ENCODE measurements around the gene GTF2F2. TPM values are rescaled to one million over a fixed set of nuclear protein-coding genes. Genes with fewer than 3 reads are reported as not detected.

The GTF2F2 gene
- total RNA-seq, 1 donor: 17.2 TPM

DNA sequence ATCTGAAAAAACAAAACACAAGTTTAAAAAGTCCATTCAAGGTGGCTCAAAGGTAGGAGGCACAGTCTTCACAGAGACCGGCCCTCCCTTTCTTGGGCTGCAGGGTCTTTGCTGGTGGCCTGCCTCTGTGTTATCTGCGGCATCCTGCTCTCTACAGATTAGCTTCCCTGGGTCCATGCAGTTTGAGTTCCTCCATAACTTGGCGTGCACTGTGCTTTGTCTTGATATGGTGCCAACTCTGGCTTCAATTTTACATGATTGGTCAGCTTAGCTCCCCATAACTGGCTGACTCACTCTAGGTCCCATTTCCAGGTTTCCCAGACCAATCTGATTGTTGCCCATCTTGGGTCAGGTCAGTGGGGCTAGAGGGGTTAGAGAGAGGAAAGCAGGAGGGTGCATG, 178.9 kb downstream of the GTF2F2 start:
- H3K27me3 ChIP-seq (ENCODE audit: insufficient read depth, low read length): no peaks in the 10 kb centered on the region
- H3K4me1 ChIP-seq (ENCODE audit: insufficient read depth, low read length): peaks cover 12% of the 10 kb centered on the region
- no peak overlapping the region for H3K4me3 ChIP-seq (ENCODE audit: low read length)
- H3K9me3 ChIP-seq (ENCODE audit: low read depth, low read length): no peaks in the 10 kb centered on the region

GRCh38 chr13:45300190-45300985, 180.1 kb downstream of the GTF2F2 start:
- H3K27me3 ChIP-seq (ENCODE audit: insufficient read depth, low read length): no peaks in the 10 kb centered on the region
- no peak overlapping the region for H3K4me3 ChIP-seq (ENCODE audit: low read length)
- H3K4me1 ChIP-seq (ENCODE audit: insufficient read depth, low read length): peaks cover 12% of the 10 kb centered on the region
- no peaks in the 10 kb centered on the region for H3K9me3 ChIP-seq (ENCODE audit: low read depth, low read length)

GRCh38 chr13:45301263-45301662, 181.0 kb downstream of the GTF2F2 start:
- Histone ChIP-seq H3K9me3 (ENCODE audit: low read depth, low read length) (no peaks in the 10 kb centered on the region), H3K4me3 (ENCODE audit: low read length) (no peak overlapping the region), H3K4me1 (ENCODE audit: insufficient read depth, low read length) (peaks cover 12% of the 10 kb centered on the region), H3K27me3 (ENCODE audit: insufficient read depth, low read length) (no peaks in the 10 kb centered on the region)

- Histone ChIP-seq H3K4me3 (ENCODE audit: low read length) (no peak overlapping the region), H3K27me3 (ENCODE audit: insufficient read depth, low read length) (no peaks in the 10 kb centered on the region), H3K4me1 (ENCODE audit: insufficient read depth, low read length) (peaks cover 6% of the 10 kb centered on the region), H3K9me3 (ENCODE audit: low read depth, low read length) (no peaks in the 10 kb centered on the region)
Observed at GRCh38 chr13:45302507-45302906, 182.2 kb downstream of the GTF2F2 start.

- Histone ChIP-seq H3K9me3 (ENCODE audit: low read depth, low read length) (no peaks in the 10 kb centered on the region), H3K4me1 (ENCODE audit: insufficient read depth, low read length) (peaks cover 5% of the 10 kb centered on the region), H3K27me3 (ENCODE audit: insufficient read depth, low read length) (no peaks in the 10 kb centered on the region), H3K4me3 (ENCODE audit: low read length) (no peak overlapping the region)
Observed at GRCh38 chr13:45303026-45303425, 182.7 kb downstream of the GTF2F2 start.

- Histone ChIP-seq H3K4me3 (ENCODE audit: low read length) (no peak overlapping the region), H3K4me1 (ENCODE audit: insufficient read depth, low read length) (no peaks in the 10 kb centered on the region), H3K27me3 (ENCODE audit: insufficient read depth, low read length) (no peaks in the 10 kb centered on the region), H3K9me3 (ENCODE audit: low read depth, low read length) (no peaks in the 10 kb centered on the region)
Observed at GRCh38 chr13:45303866-45304265, 183.6 kb downstream of the GTF2F2 start.

DNA sequence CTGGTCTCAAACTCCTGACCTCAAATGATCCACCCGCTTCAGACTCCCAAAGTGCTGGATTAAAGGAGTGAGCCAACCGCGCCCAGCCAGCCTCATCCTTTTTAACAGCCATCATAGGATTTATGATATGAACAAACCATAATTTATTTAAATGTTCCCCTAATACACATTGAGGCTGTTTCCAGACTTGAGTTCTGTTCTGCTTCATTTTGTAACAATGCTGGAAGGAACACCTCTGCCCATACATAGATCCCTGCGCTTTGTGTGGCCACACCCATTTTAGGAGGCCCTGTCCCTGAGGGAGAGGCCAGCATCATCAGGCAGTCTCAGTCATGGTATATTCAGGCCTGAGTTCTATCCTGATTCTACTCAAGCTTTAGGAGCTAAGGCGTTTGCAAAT, 184.8 kb downstream of the GTF2F2 start:
- no peaks in the 10 kb centered on the region for H3K9me3 ChIP-seq (ENCODE audit: low read depth, low read length)
- no peak overlapping the region for H3K4me3 ChIP-seq (ENCODE audit: low read length)
- peaks cover 7% of the 10 kb centered on the region for H3K4me1 ChIP-seq (ENCODE audit: insufficient read depth, low read length)
- H3K27me3 ChIP-seq (ENCODE audit: insufficient read depth, low read length): no peaks in the 10 kb centered on the region

GRCh38 chr13:45306966-45307365, 186.7 kb downstream of the GTF2F2 start:
- Histone ChIP-seq H3K4me3 (ENCODE audit: low read length) (no peak overlapping the region), H3K27me3 (ENCODE audit: insufficient read depth, low read length) (peaks cover 3% of the 10 kb centered on the region), H3K9me3 (ENCODE audit: low read depth, low read length) (no peaks in the 10 kb centered on the region), H3K4me1 (ENCODE audit: insufficient read depth, low read length) (peaks cover 21% of the 10 kb centered on the region)

DNA sequence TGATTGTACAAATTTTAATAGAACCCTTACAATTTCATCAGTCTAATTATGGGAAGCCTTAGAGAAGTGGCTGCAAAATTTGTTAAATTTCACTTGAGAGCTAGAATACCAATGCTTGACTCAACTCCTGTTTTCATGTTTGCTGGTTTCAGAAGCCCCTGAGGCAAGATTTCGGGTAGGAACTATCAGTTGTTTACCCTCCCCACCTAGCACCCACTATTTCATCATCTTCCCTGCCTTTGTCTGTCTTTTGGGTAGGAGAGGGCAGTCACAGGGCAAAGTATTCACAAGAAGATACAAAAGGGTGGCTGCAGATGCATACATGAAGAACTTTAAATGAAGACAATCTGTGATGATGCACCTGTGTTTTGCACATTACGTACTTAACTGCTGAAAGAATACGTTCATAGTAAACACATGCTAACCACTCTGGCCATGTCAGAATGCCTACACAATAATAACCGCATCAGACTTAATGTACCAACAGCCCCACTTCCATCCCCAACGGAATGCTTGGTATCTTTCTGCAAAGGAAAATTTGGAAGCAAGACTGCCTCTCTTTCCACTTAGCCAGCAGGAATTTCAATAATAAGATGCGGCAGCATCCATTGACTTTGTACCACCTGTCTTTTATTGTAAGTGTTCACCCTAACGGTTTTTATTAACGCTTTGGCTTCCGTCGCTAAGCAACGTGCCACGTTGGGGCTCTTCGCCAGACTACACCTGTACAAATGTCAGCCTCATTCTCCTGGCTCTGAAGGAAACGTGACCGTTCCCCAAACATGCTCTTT, 190.2 kb downstream of the GTF2F2 start:
- peaks cover 3% of the 10 kb centered on the region for H3K27me3 ChIP-seq (ENCODE audit: insufficient read depth, low read length)
- H3K4me3 ChIP-seq (ENCODE audit: low read length): peak overlapping the region; percentile 39
- peaks cover 22% of the 10 kb centered on the region for H3K4me1 ChIP-seq (ENCODE audit: insufficient read depth, low read length)
- H3K9me3 ChIP-seq (ENCODE audit: low read depth, low read length): no peaks in the 10 kb centered on the region

GRCh38 chr13:45314822-45315221, 194.5 kb downstream of the GTF2F2 start:
- peaks cover 3% of the 10 kb centered on the region for H3K27me3 ChIP-seq (ENCODE audit: insufficient read depth, low read length)
- H3K9me3 ChIP-seq (ENCODE audit: low read depth, low read length): no peaks in the 10 kb centered on the region
- H3K4me1 ChIP-seq (ENCODE audit: insufficient read depth, low read length): peaks cover 15% of the 10 kb centered on the region
- no peak overlapping the region for H3K4me3 ChIP-seq (ENCODE audit: low read length)

DNA sequence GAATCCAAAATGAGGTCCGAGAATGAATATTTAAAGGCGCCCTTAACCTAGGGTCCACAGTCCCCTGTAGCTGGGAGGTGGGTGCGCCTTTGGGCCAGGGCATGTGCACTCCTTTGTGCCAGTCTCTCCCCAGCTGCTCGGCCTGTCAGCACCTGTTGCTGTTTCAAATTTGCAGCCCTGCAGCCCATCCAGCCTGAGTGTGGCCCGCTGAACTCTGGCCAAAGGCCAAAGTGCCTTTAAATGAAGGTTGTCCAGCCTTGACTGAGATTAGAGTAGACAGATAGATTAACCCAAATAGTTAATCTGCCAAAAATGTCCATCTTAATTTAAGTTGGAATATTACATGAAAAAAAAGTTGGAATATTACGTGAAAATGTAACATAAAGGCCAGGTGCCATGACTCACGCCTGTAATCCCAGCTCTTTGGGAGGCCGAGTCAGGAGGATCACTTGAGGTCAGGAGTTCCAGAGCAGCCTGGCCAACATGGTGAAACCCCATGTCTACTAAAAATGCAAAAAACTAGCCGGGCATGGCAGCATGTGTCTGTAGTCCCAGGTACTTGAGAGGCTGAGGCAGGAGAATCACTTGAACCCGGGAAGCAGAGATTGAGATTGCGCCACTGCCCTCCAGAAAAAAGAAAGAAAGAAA, 195.3 kb downstream of the GTF2F2 start:
- H3K9me3 ChIP-seq (ENCODE audit: low read depth, low read length): no peaks in the 10 kb centered on the region
- peaks cover 3% of the 10 kb centered on the region for H3K27me3 ChIP-seq (ENCODE audit: insufficient read depth, low read length)
- peaks cover 22% of the 10 kb centered on the region for H3K4me1 ChIP-seq (ENCODE audit: insufficient read depth, low read length)
- H3K4me3 ChIP-seq (ENCODE audit: low read length): no peak overlapping the region

DNA sequence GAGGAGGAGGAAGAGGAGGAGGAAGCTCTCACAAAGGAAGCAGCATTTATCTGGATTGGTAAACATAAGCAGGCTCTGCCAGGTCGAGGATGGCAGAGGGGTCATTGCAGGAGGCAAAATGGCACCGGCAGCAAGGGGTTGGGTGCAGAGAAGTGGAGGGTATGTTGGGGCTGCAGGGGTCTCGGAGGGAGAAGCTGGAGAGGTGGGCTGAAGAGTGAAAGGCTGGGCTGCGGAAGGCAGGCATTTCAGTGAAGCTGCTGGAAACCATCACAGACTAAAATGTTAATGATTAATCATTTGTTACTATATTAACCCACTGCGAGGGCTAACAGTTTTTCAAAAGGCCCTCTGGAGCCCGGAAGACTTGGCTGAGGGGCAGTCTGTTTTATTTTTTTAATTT, 196.0 kb downstream of the GTF2F2 start:
- Histone ChIP-seq H3K4me1 (ENCODE audit: insufficient read depth, low read length) (peaks cover 22% of the 10 kb centered on the region), H3K27me3 (ENCODE audit: insufficient read depth, low read length) (peaks cover 3% of the 10 kb centered on the region), H3K4me3 (ENCODE audit: low read length) (no peak overlapping the region), H3K9me3 (ENCODE audit: low read depth, low read length) (no peaks in the 10 kb centered on the region)

- peaks cover 22% of the 10 kb centered on the region for H3K4me1 ChIP-seq (ENCODE audit: insufficient read depth, low read length)
- no peaks in the 10 kb centered on the region for H3K9me3 ChIP-seq (ENCODE audit: low read depth, low read length)
- peaks cover under 1% of the 10 kb centered on the region for H3K27me3 ChIP-seq (ENCODE audit: insufficient read depth, low read length)
- no peak overlapping the region for H3K4me3 ChIP-seq (ENCODE audit: low read length)
Observed at GRCh38 chr13:45316996-45317395, 196.7 kb downstream of the GTF2F2 start.

GRCh38 chr13:45320876-45321629, 200.7 kb downstream of the GTF2F2 start:
- H3K4me3 ChIP-seq (ENCODE audit: low read length): no peak overlapping the region
- H3K27me3 ChIP-seq (ENCODE audit: insufficient read depth, low read length): no peaks in the 10 kb centered on the region
- H3K4me1 ChIP-seq (ENCODE audit: insufficient read depth, low read length): peaks cover 30% of the 10 kb centered on the region
- H3K9me3 ChIP-seq (ENCODE audit: low read depth, low read length): no peaks in the 10 kb centered on the region

DNA sequence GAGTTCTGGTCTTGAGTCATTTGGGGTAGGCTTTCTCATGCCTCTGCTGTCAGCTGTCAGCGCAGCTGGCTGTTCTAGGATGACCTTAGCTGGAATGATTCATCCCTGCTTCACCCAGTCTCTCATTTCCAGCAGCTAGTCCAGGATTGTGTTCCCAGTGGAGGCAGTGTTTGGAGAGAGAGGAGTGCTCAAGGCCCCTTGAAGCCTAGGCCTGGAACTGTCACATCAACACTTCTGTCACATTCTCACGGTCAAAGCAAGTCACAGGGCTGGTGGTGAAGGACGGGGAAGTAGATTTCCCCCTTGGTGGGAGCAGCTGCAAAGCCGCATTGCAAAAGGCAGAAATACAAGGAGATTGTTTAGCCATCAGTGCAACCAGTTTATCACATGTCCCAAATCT, 205.5 kb downstream of the GTF2F2 start:
- no peaks in the 10 kb centered on the region for H3K9me3 ChIP-seq (ENCODE audit: low read depth, low read length)
- H3K4me3 ChIP-seq (ENCODE audit: low read length): no peak overlapping the region
- H3K4me1 ChIP-seq (ENCODE audit: insufficient read depth, low read length): peaks cover 53% of the 10 kb centered on the region
- no peaks in the 10 kb centered on the region for H3K27me3 ChIP-seq (ENCODE audit: insufficient read depth, low read length)
